ENCODE measurements around the gene KRT73. TPM values are rescaled to one million over a fixed set of nuclear protein-coding genes. Genes with fewer than 3 reads are reported as not detected.

KRT73 gene
- total and polyA plus RNA-seq, 4 donors: not detected

DNA sequence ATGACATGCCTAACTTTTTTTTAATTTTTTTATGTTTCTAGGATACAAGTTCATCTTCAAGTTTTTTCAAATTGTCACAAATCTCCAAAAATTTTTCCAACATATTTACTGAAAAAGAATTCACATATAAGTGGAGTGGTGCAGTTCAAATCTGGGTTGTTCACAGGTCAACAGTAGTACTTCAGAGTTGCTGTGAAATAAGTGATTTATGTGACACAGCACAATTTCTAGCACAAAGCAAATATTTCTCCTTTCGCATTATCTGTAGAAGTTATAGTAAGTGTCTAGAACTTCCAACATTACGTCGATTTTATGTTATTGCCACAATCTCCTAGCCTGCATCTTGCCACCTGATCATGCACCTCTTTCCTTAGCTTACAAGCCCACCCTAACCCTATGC is 43.3 kb upstream of the KRT73 start:
- WGBS: 95% methylated on average over 3 of the region's 3 CpGs

DNA sequence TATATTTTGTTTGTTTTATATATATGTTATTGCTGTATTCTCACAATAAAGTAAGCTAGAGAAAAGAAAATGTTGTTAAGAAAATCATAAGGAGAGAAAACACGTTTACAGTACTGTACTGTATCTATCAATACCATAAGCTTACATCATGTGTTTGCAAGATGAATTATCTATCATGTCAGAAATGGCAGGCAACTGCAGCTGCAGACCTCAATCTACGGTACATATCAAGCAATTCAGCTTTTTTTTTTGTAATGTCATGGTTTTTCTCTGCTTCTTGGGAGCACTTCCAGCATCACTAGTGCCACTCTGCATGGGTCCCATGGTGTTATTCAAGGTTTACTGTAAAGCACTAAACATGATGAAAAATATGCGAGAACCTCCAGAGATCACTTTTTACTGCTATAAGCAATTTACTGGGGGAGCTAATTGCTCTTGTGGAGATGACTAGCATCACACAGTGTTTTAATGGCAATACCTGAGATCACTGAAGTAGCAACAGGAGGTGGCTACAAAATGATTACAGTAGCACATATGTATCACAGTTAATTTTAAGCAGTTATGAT is 42.7 kb upstream of the KRT73 start:
- H3K9ac ChIP-seq (ENCODE audit: low read depth in 1 of 2, low read length in 2 of 2): no peak overlapping the region
- no peaks in the 10 kb centered on the region for H3K36me3 ChIP-seq (ENCODE audit: control insufficient read depth in 4 of 4, insufficient read depth in 3 of 4, low read depth in 1 of 4, low read length in 3 of 4)
- WGBS: 73% methylated on average over 3 of the region's 3 CpGs
- no peaks in the 10 kb centered on the region for H3K9me3 ChIP-seq (ENCODE audit: control insufficient read depth in 4 of 4, low read length in 3 of 4)
- H3K27ac ChIP-seq (ENCODE audit: low read depth in 1 of 2, low read length in 2 of 2): no peak overlapping the region
- no peaks in the 10 kb centered on the region for H3K4me1 ChIP-seq (ENCODE audit: control insufficient read depth in 4 of 4, insufficient read depth in 4 of 4, low read length in 3 of 4)
- no peak for DNase-seq (ENCODE audit: low spot score)
- no peak overlapping the region for H3K4me3 ChIP-seq (ENCODE audit: low read depth in 1 of 3, low read length in 3 of 3)
- no peaks in the 10 kb centered on the region for H3K27me3 ChIP-seq (ENCODE audit: control insufficient read depth in 4 of 4, insufficient read depth in 4 of 4, low read length in 3 of 4)
- no peak for TF ChIP-seq EGR1 (IDR thresholded peaks at IDR 0.05; ENCODE audit: low read depth in 2 of 2)
- no peak for TF ChIP-seq FOXA1 (IDR thresholded peaks at IDR 0.05)
- TF ChIP-seq, protein P1, sequence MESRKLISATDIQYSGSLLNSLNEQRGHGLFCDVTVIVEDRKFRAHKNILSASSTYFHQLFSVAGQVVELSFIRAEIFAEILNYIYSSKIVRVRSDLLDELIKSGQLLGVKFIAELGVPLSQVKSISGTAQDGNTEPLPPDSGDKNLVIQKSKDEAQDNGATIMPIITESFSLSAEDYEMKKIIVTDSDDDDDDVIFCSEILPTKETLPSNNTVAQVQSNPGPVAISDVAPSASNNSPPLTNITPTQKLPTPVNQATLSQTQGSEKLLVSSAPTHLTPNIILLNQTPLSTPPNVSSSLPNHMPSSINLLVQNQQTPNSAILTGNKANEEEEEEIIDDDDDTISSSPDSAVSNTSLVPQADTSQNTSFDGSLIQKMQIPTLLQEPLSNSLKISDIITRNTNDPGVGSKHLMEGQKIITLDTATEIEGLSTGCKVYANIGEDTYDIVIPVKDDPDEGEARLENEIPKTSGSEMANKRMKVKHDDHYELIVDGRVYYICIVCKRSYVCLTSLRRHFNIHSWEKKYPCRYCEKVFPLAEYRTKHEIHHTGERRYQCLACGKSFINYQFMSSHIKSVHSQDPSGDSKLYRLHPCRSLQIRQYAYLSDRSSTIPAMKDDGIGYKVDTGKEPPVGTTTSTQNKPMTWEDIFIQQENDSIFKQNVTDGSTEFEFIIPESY (IDR thresholded peaks at IDR 0.05): no peak
- no peak for TF ChIP-seq RAD21 (IDR thresholded peaks at IDR 0.05)
- TF ChIP-seq SP1 (IDR thresholded peaks at IDR 0.05): no peak
- no peak for TF ChIP-seq YY1 (IDR thresholded peaks at IDR 0.05)
- no peak for TF ChIP-seq FOXA2 (IDR thresholded peaks at IDR 0.05)
- TF ChIP-seq, protein P2, sequence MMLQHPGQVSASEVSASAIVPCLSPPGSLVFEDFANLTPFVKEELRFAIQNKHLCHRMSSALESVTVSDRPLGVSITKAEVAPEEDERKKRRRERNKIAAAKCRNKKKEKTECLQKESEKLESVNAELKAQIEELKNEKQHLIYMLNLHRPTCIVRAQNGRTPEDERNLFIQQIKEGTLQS (IDR thresholded peaks at IDR 0.05): no peak
- TF ChIP-seq, protein P3, sequence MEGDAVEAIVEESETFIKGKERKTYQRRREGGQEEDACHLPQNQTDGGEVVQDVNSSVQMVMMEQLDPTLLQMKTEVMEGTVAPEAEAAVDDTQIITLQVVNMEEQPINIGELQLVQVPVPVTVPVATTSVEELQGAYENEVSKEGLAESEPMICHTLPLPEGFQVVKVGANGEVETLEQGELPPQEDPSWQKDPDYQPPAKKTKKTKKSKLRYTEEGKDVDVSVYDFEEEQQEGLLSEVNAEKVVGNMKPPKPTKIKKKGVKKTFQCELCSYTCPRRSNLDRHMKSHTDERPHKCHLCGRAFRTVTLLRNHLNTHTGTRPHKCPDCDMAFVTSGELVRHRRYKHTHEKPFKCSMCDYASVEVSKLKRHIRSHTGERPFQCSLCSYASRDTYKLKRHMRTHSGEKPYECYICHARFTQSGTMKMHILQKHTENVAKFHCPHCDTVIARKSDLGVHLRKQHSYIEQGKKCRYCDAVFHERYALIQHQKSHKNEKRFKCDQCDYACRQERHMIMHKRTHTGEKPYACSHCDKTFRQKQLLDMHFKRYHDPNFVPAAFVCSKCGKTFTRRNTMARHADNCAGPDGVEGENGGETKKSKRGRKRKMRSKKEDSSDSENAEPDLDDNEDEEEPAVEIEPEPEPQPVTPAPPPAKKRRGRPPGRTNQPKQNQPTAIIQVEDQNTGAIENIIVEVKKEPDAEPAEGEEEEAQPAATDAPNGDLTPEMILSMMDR (IDR thresholded peaks at IDR 0.05; ENCODE audit: low read depth, low read length, missing input control): no peak
- no peak for TF ChIP-seq JUND (IDR thresholded peaks at IDR 0.05)
- TF ChIP-seq RXRA (IDR thresholded peaks at IDR 0.05): no peak
- TF ChIP-seq HNF4G (IDR thresholded peaks at IDR 0.05): no peak
- TF ChIP-seq, protein P4, sequence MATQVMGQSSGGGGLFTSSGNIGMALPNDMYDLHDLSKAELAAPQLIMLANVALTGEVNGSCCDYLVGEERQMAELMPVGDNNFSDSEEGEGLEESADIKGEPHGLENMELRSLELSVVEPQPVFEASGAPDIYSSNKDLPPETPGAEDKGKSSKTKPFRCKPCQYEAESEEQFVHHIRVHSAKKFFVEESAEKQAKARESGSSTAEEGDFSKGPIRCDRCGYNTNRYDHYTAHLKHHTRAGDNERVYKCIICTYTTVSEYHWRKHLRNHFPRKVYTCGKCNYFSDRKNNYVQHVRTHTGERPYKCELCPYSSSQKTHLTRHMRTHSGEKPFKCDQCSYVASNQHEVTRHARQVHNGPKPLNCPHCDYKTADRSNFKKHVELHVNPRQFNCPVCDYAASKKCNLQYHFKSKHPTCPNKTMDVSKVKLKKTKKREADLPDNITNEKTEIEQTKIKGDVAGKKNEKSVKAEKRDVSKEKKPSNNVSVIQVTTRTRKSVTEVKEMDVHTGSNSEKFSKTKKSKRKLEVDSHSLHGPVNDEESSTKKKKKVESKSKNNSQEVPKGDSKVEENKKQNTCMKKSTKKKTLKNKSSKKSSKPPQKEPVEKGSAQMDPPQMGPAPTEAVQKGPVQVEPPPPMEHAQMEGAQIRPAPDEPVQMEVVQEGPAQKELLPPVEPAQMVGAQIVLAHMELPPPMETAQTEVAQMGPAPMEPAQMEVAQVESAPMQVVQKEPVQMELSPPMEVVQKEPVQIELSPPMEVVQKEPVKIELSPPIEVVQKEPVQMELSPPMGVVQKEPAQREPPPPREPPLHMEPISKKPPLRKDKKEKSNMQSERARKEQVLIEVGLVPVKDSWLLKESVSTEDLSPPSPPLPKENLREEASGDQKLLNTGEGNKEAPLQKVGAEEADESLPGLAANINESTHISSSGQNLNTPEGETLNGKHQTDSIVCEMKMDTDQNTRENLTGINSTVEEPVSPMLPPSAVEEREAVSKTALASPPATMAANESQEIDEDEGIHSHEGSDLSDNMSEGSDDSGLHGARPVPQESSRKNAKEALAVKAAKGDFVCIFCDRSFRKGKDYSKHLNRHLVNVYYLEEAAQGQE (IDR thresholded peaks at IDR 0.05): no peak
- no peak for TF ChIP-seq HNF4A (conservative IDR thresholded peaks at IDR 0.05)
- TF ChIP-seq GABPA (IDR thresholded peaks at IDR 0.05 in 1 of 2, conservative IDR thresholded peaks at IDR 0.05 in 1 of 2): no peak
- no peak for TF ChIP-seq NR2F2 (IDR thresholded peaks at IDR 0.05)
- TF ChIP-seq, protein P5, sequence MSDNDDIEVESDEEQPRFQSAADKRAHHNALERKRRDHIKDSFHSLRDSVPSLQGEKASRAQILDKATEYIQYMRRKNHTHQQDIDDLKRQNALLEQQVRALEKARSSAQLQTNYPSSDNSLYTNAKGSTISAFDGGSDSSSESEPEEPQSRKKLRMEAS (IDR thresholded peaks at IDR 0.05): no peak

More for the DNA sequence above, 43.3 kb upstream of the KRT73 start:
- no peaks in the 10 kb centered on the region for H3K4me1 ChIP-seq (ENCODE audit: control insufficient read depth in 4 of 4, insufficient read depth in 4 of 4, low read length in 3 of 4)
- no peak overlapping the region for H3K4me3 ChIP-seq (ENCODE audit: low read depth in 1 of 3, low read length in 3 of 3)
- H3K27me3 ChIP-seq (ENCODE audit: control insufficient read depth in 4 of 4, insufficient read depth in 4 of 4, low read length in 3 of 4): no peaks in the 10 kb centered on the region
- DNase-seq (ENCODE audit: low spot score): no peak
- H3K27ac ChIP-seq (ENCODE audit: low read depth in 1 of 2, low read length in 2 of 2): no peak overlapping the region
- no peaks in the 10 kb centered on the region for H3K9me3 ChIP-seq (ENCODE audit: control insufficient read depth in 4 of 4, low read length in 3 of 4)
- H3K9ac ChIP-seq (ENCODE audit: low read depth in 1 of 2, low read length in 2 of 2): no peak overlapping the region
- no peak for TF ChIP-seq FOXA2 (IDR thresholded peaks at IDR 0.05)
- no peak for TF ChIP-seq TAF1 (conservative IDR thresholded peaks at IDR 0.05)
- TF ChIP-seq, protein P4 (IDR thresholded peaks at IDR 0.05): no peak
- TF ChIP-seq, protein P2 (IDR thresholded peaks at IDR 0.05): no peak
- no peak for TF ChIP-seq GABPA (IDR thresholded peaks at IDR 0.05 in 1 of 2, conservative IDR thresholded peaks at IDR 0.05 in 1 of 2)
- TF ChIP-seq NR2F2 (IDR thresholded peaks at IDR 0.05): no peak
- no peaks in the 10 kb centered on the region for H3K36me3 ChIP-seq (ENCODE audit: control insufficient read depth in 4 of 4, insufficient read depth in 3 of 4, low read depth in 1 of 4, low read length in 3 of 4)
